GM23338 (cell line): ENCODE data around the gene STRA6. TPM values are rescaled to one million over a fixed set of nuclear protein-coding genes. Genes with fewer than 3 reads are reported as not detected.

ENCODE experiments used
- ATAC-seq: fragments of 200-7000 bp; cut with Tn5 transposase; 3 replicates; pipeline ENCODE4 v1.9.1; 2020
- DNase-seq: peaks from one replicate; pipeline ENCODE4 v3.0.0-alpha.2; 2015; ENCODE audit warnings: low spot score
- H2AFZ ChIP-seq: fragments of 200-600 bp; sonication (generic); 2 replicates; pipeline ENCODE4 v1.8.0; 2016; ENCODE audit warnings: antibody characterized with exemption, mild to moderate bottlenecking, moderate library complexity
- H3F3A ChIP-seq: fragments of 200-600 bp; sonication (generic); replicated peaks from 2 replicates; pipeline ENCODE4 v1.8.0; 2017; ENCODE audit warnings: antibody characterized with exemption, mixed run types, low read depth
- H3K27ac ChIP-seq: fragments of 200-600 bp; sonication (generic); 2 replicates; pipeline ENCODE4 v1.6.1; 2016; ENCODE audit warnings: low read depth
- H3K27me3 ChIP-seq: fragments of 200-600 bp; sonication (generic); 2 replicates; pipeline ENCODE4 v1.8.0; 2016; ENCODE audit warnings: mild to moderate bottlenecking, mixed run types, moderate library complexity; ENCODE audit not compliant: insufficient read depth
- H3K36me3 ChIP-seq: fragments of 200-600 bp; sonication (generic); 2 replicates; pipeline ENCODE4 v1.8.0; 2016; ENCODE audit warnings: mild to moderate bottlenecking; ENCODE audit not compliant: insufficient read depth
- H3K4me1 ChIP-seq: fragments of 200-600 bp; sonication (generic); 2 replicates; pipeline ENCODE4 v1.8.0; 2016; ENCODE audit warnings: mild to moderate bottlenecking, moderate library complexity; ENCODE audit not compliant: insufficient read depth
- H3K4me2 ChIP-seq: fragments of 200-600 bp; sonication (generic); 2 replicates; pipeline ENCODE4 v1.7.1; 2017; ENCODE audit warnings: mixed run types
- H3K4me3 ChIP-seq: fragments of 200-600 bp; sonication (generic); 2 replicates; pipeline ENCODE4 v1.6.1; 2016; ENCODE audit warnings: mixed run types
- H3K79me2 ChIP-seq: fragments of 200-600 bp; sonication (generic); replicated peaks from 2 replicates; pipeline ENCODE4 v1.8.0; 2017; ENCODE audit warnings: mild to moderate bottlenecking; ENCODE audit not compliant: insufficient read depth
- H3K9me2 ChIP-seq: fragments of 200-600 bp; sonication (generic); 2 replicates; pipeline ENCODE4 v1.8.0; 2017; ENCODE audit not compliant: insufficient read depth
- H4K20me1 ChIP-seq: fragments of 200-600 bp; sonication (generic); replicated peaks from 2 replicates; pipeline ENCODE4 v1.8.0; 2017; ENCODE audit warnings: mild to moderate bottlenecking; ENCODE audit not compliant: insufficient read depth
- H3K27ac Mint-ChIP-seq: 2 replicates; pipeline ENCODE4 v1.8.0; 2020; ENCODE audit warnings: inconsistent platforms, mild to moderate bottlenecking, moderate library complexity, mixed read lengths
- H3K27me3 Mint-ChIP-seq: 3 replicates; pipeline ENCODE4 v1.8.0; 2022; ENCODE audit warnings: low read depth, mild to moderate bottlenecking, moderate library complexity, mixed read lengths, inconsistent platforms; ENCODE audit not compliant: insufficient read depth, poor library complexity
- H3K36me3 Mint-ChIP-seq: 3 replicates; pipeline ENCODE4 v1.8.0; 2021; ENCODE audit warnings: low read depth, mild to moderate bottlenecking, inconsistent platforms, moderate library complexity, mixed read lengths
- H3K4me1 Mint-ChIP-seq: 3 replicates; pipeline ENCODE4 v1.8.0; 2020; ENCODE audit warnings: mild to moderate bottlenecking, inconsistent platforms, mixed read lengths
- H3K4me3 Mint-ChIP-seq: 3 replicates; pipeline ENCODE4 v1.8.0; 2021; ENCODE audit warnings: moderate library complexity, mild to moderate bottlenecking, inconsistent platforms, mixed read lengths
- H3K9me3 Mint-ChIP-seq: 3 replicates; pipeline ENCODE4 v1.8.0; 2020; ENCODE audit warnings: moderate library complexity, mild to moderate bottlenecking, inconsistent platforms, mixed read lengths
- CREB1 ChIP-seq: fragments of 250-450 bp; sonication (Bioruptor Pico); IDR thresholded peaks from 2 replicates; pipeline ENCODE4 v1.5.0; 2020; ENCODE audit warnings: low read depth, mild to moderate bottlenecking, moderate library complexity
- EZH2 ChIP-seq: fragments of 200-600 bp; sonication (generic); IDR thresholded peaks from one replicate; pipeline ENCODE4 v1.8.0; 2017; ENCODE audit warnings: antibody characterized with exemption, mild to moderate bottlenecking, low read depth; ENCODE audit not compliant: unreplicated experiment
- EZH2phosphoT487 ChIP-seq: fragments of 200-600 bp; sonication (generic); IDR thresholded peaks from one replicate; pipeline ENCODE4 v1.8.1; 2018; ENCODE audit warnings: antibody characterized with exemption; ENCODE audit not compliant: unreplicated experiment
- JUNB ChIP-seq: IDR thresholded peaks from one replicate; pipeline ENCODE4 v1.6.1; 2016; ENCODE audit warnings: antibody characterized with exemption; ENCODE audit not compliant: unreplicated experiment
- NANOG ChIP-seq: IDR thresholded peaks from 2 replicates; pipeline ENCODE4 v1.6.1; 2016; ENCODE audit warnings: antibody characterized with exemption, borderline replicate concordance
- POLR2AphosphoS5 ChIP-seq: IDR thresholded peaks from 2 replicates; pipeline ENCODE4 v1.6.1; 2016; ENCODE audit warnings: antibody characterized with exemption, low read depth
- STAT1 ChIP-seq: IDR thresholded peaks from one replicate; pipeline ENCODE4 v1.6.1; 2016; ENCODE audit warnings: antibody characterized with exemption; ENCODE audit not compliant: unreplicated experiment
- ZNF114 ChIP-seq: fragments of 250-450 bp; sonication (Bioruptor Pico); IDR thresholded peaks from 2 replicates; pipeline ENCODE4 v1.5.0; 2020; ENCODE audit warnings: mild to moderate bottlenecking, moderate library complexity
- ZNF331 ChIP-seq: fragments of 250-450 bp; sonication (Bioruptor Pico); IDR thresholded peaks from 2 replicates; pipeline ENCODE4 v1.5.0; 2020; ENCODE audit warnings: low read depth, mild to moderate bottlenecking, moderate library complexity
- polyA plus RNA-seq: library from polyadenylated mRNA; unstranded; fragments of >200 nt; fragmentation: Nextera tagmentation; extraction: Ambion mirVana; gene quantifications from 2 replicates; pipeline ENCODE4 v1.2.1, GENCODE V29; 2016
- total RNA-seq: library from RNA; depleted of rRNA; stranded (reverse); fragments of >200 nt; shearing (Covaris generic); gene quantifications from 2 replicates; pipeline ENCODE4 v1.2.3, GENCODE V29; 2014
- TF ChIP-seq, protein P1 (sequence below): IDR thresholded peaks from one replicate; pipeline ENCODE4 v1.6.1; 2018; ENCODE audit warnings: antibody characterized with exemption; ENCODE audit not compliant: unreplicated experiment
- TF ChIP-seq, protein P2 (sequence below): IDR thresholded peaks from 2 replicates; pipeline ENCODE4 v1.6.1; 2016; ENCODE audit warnings: antibody characterized with exemption

STRA6 gene
- total and polyA plus RNA-seq, 2 experiments from 2014 or later, result 8.2 to 9.9 TPM

DNA sequence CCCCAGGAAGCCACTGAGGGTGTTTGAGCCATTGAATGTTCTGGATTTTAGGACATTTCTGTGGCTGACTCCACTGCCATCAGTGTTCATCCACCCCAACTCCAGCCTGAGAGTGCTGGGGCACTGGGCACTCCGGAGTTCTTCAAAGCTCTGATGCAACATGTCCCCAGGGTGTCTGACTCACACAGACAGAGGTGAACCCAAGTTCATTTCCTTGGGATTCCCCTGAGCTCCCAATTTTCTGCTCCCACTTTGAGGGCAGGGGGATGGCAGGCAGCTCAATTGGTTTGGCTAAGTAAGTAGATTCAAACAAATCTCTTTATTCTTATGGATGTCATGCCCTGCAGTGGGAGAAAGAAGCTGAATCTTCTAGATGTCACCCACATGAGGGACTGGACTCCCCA is 2.2 kb downstream of the STRA6 start (continued):
- TF ChIP-seq, protein P1, sequence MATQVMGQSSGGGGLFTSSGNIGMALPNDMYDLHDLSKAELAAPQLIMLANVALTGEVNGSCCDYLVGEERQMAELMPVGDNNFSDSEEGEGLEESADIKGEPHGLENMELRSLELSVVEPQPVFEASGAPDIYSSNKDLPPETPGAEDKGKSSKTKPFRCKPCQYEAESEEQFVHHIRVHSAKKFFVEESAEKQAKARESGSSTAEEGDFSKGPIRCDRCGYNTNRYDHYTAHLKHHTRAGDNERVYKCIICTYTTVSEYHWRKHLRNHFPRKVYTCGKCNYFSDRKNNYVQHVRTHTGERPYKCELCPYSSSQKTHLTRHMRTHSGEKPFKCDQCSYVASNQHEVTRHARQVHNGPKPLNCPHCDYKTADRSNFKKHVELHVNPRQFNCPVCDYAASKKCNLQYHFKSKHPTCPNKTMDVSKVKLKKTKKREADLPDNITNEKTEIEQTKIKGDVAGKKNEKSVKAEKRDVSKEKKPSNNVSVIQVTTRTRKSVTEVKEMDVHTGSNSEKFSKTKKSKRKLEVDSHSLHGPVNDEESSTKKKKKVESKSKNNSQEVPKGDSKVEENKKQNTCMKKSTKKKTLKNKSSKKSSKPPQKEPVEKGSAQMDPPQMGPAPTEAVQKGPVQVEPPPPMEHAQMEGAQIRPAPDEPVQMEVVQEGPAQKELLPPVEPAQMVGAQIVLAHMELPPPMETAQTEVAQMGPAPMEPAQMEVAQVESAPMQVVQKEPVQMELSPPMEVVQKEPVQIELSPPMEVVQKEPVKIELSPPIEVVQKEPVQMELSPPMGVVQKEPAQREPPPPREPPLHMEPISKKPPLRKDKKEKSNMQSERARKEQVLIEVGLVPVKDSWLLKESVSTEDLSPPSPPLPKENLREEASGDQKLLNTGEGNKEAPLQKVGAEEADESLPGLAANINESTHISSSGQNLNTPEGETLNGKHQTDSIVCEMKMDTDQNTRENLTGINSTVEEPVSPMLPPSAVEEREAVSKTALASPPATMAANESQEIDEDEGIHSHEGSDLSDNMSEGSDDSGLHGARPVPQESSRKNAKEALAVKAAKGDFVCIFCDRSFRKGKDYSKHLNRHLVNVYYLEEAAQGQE, result no peak
- TF ChIP-seq JUNB (no peak), EZH2 (no peak), POLR2AphosphoS5 (no peak), ZNF331 (no peak), STAT1 (no peak), ZNF114 (CRISPR knock-in tag) (no peak), CREB1 (CRISPR knock-in tag) (no peak), NANOG (no peak), EZH2phosphoT487 (no peak)
- TF ChIP-seq, protein P2, sequence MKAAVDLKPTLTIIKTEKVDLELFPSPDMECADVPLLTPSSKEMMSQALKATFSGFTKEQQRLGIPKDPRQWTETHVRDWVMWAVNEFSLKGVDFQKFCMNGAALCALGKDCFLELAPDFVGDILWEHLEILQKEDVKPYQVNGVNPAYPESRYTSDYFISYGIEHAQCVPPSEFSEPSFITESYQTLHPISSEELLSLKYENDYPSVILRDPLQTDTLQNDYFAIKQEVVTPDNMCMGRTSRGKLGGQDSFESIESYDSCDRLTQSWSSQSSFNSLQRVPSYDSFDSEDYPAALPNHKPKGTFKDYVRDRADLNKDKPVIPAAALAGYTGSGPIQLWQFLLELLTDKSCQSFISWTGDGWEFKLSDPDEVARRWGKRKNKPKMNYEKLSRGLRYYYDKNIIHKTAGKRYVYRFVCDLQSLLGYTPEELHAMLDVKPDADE, result no peak

GRCh38 chr15:74199297-74199652 is 3.3 kb downstream of the STRA6 start:
- DNase-seq, result no peak
- Mint-ChIP-seq H3K4me1 (peaks cover 44% of the 10 kb centered on the region), H3K27ac (no peak overlapping the region), H3K36me3 (no peaks in the 10 kb centered on the region; the same call in 2 of the 3 replicates), H3K9me3 (no peaks in the 10 kb centered on the region), H3K27me3 (peaks cover 19% of the 10 kb centered on the region), H3K4me3 (no peak overlapping the region)
- Histone ChIP-seq H3K4me2 (no peak overlapping the region), H3K9me2 (no peaks in the 10 kb centered on the region), H2AFZ (no peak overlapping the region), H3K27ac (no peak overlapping the region), H3K4me1 (peaks cover 32% of the 10 kb centered on the region), H3K27me3 (peaks cover 13% of the 10 kb centered on the region), H4K20me1 (no peaks in the 10 kb centered on the region), H3K36me3 (no peaks in the 10 kb centered on the region; the same call in 1 of the 2 replicates), H3K4me3 (no peak overlapping the region), H3K79me2 (no peaks in the 10 kb centered on the region), H3F3A (peaks cover 7% of the 10 kb centered on the region; the same call in 1 of the 2 replicates)
- TF ChIP-seq ZNF331, result no peak
- TF ChIP-seq, protein P2, result no peak
- ATAC-seq, result no peak
